ENCODE data around the gene GNG7.
"Not testable (repeated sequence)": the region's sequence is repeated elsewhere in the genome, so short reads cannot be mapped to it uniquely, and the experiment has no call there.

Gene GNG7

GRCh38 chr19:2575734-2576481 lies 126.6 kb downstream of the GNG7 start:
- DNase-seq (ENCODE audit: low spot score) = no peak

GRCh38 chr19:2574971-2575630 lies 127.4 kb downstream of the GNG7 start:
- no peak for DNase-seq (ENCODE audit: low spot score)

- no peak for DNase-seq (ENCODE audit: low spot score)
Observed at GRCh38 chr19:2574478-2574931, 128.0 kb downstream of the GNG7 start.

GRCh38 chr19:2573916-2574315 lies 128.6 kb downstream of the GNG7 start:
- DNase-seq (ENCODE audit: low spot score) = no peak

GRCh38 chr19:2572152-2572551 lies 130.3 kb downstream of the GNG7 start:
- DNase-seq (ENCODE audit: low spot score) = not testable (repeated sequence)

GRCh38 chr19:2569596-2570465 lies 132.7 kb downstream of the GNG7 start:
- no peak for DNase-seq (ENCODE audit: low spot score)

GRCh38 chr19:2567996-2568395 lies 134.5 kb downstream of the GNG7 start:
- DNase-seq (ENCODE audit: low spot score) = no peak

GRCh38 chr19:2567580-2567979 lies 134.9 kb downstream of the GNG7 start:
- DNase-seq (ENCODE audit: low spot score) = no peak

GRCh38 chr19:2563546-2563945 lies 138.9 kb downstream of the GNG7 start:
- not testable (repeated sequence) for DNase-seq (ENCODE audit: low spot score)

GRCh38 chr19:2561895-2562294 lies 140.6 kb downstream of the GNG7 start:
- DNase-seq (ENCODE audit: low spot score) = no peak

- DNase-seq (ENCODE audit: low spot score) = no peak
Observed at GRCh38 chr19:2561221-2561620, 141.3 kb downstream of the GNG7 start.

GRCh38 chr19:2560369-2560768 lies 142.1 kb downstream of the GNG7 start:
- DNase-seq (ENCODE audit: low spot score) = no peak

- DNase-seq (ENCODE audit: low spot score) = no peak
Observed at GRCh38 chr19:2558543-2558942, 144.0 kb downstream of the GNG7 start.

- not testable (repeated sequence) for DNase-seq (ENCODE audit: low spot score)
Observed at GRCh38 chr19:2558131-2558530, 144.4 kb downstream of the GNG7 start.

GRCh38 chr19:2557093-2557440 lies 145.4 kb downstream of the GNG7 start:
- DNase-seq (ENCODE audit: low spot score) = no peak

- no peak for DNase-seq (ENCODE audit: low spot score)
Observed at GRCh38 chr19:2556221-2557092, 146.0 kb downstream of the GNG7 start.

- no peak for DNase-seq (ENCODE audit: low spot score)
Observed at GRCh38 chr19:2555422-2556220, 146.9 kb downstream of the GNG7 start.

- no peak for DNase-seq (ENCODE audit: low spot score)
Observed at GRCh38 chr19:2554856-2555255, 147.6 kb downstream of the GNG7 start.

- no peak for DNase-seq (ENCODE audit: low spot score)
Observed at GRCh38 chr19:2553510-2553909, 149.0 kb downstream of the GNG7 start.

GRCh38 chr19:2552859-2553258 lies 149.6 kb downstream of the GNG7 start:
- no peak for DNase-seq (ENCODE audit: low spot score)

GRCh38 chr19:2551864-2552185 lies 150.7 kb downstream of the GNG7 start:
- DNase-seq (ENCODE audit: low spot score) = no peak

Data from left forelimb (tissue), 1 donor.